ENCODE data around the gene ETFB. TPM values are rescaled to one million over a fixed set of nuclear protein-coding genes. Genes with fewer than 3 reads are reported as not detected.

Gene ETFB
- total RNA-seq, 2 donors from 2014 or later = 58.7 to 61.5 TPM

- 26 to 30% methylated on average over 9 to 15 of the region's 15 CpGs for WGBS, 2 donors
- Histone ChIP-seq H3K9me3 (no peaks in the 10 kb centered on the region), H3K4me1 (no peaks in the 10 kb centered on the region), H3K27ac (no peak overlapping the region), H3K4me3 (no peak overlapping the region), H3K36me3 (replicated peaks in 1 of 2; ENCODE audit: insufficient read depth in 1 of 2, low read depth in 2 of 2) (no peaks in the 10 kb centered on the region), H3K27me3 (no peaks in the 10 kb centered on the region)
- intact Hi-C loops (cut with DNase I) = no loop called here
- DNase-seq (no peak), ATAC-seq (no peak)
- TF ChIP-seq CTCF (IDR thresholded peaks at IDR 0.05) (no peak), POLR2A (IDR thresholded peaks at IDR 0.05) (no peak)
These were observed 70.6 kb downstream of the ETFB start for GRCh38 chr19:51295382-51296126.

Other genes starting within 250 kb of the ETFB start
- gene SIGLEC9, start 241.5 kb downstream of the ETFB start, total RNA-seq = 1 to 10 TPM in 1 of 2 donors, under 1 TPM in 1; 0.33 to 1.3 TPM
- not detected for gene SIGLEC7, start 224.1 kb downstream of the ETFB start, total RNA-seq
- gene CD33, start 141.3 kb downstream of the ETFB start, total RNA-seq = 1 to 10 TPM; 1.3 TPM
- not detected for gene SIGLECL1, start 115.3 kb downstream of the ETFB start, total RNA-seq
- gene IGLON5, start 54.7 kb downstream of the ETFB start, total RNA-seq = not detected
- gene VSIG10L, start 24.2 kb downstream of the ETFB start, total RNA-seq = 1 to 10 TPM in 1 of 2 donors, under 1 TPM in 1; 0.78 to 1.3 TPM
- not detected for gene CLDND2, start 2.6 kb upstream of the ETFB start, total RNA-seq
- gene NKG7, start 6.3 kb upstream of the ETFB start, total RNA-seq = not detected
- not detected for gene LIM2, start 21.6 kb upstream of the ETFB start, total RNA-seq
- not detected for gene C19orf84, start 24.2 kb upstream of the ETFB start, total RNA-seq
- gene SIGLEC10, start 51.3 kb upstream of the ETFB start, total RNA-seq = 1 to 10 TPM; 2.0 to 3.9 TPM
- gene SIGLEC8, start 92.1 kb upstream of the ETFB start, total RNA-seq = under 1 TPM in 1 of 2 donors, not detected in 1; 0.52 TPM
- gene CEACAM18, start 112.2 kb upstream of the ETFB start, total RNA-seq = not detected
- not detected for gene SIGLEC12, start 135.4 kb upstream of the ETFB start, total RNA-seq
- gene SIGLEC6, start 165.3 kb upstream of the ETFB start, total RNA-seq = under 1 TPM in 1 of 2 donors, not detected in 1; 0.26 TPM
- gene ZNF175, start 204.9 kb upstream of the ETFB start, total RNA-seq = 1 to 10 TPM; 4.3 to 5.2 TPM

Measured in body of pancreas (tissue), 4 donors.